ENCODE results near the gene NR4A1. TPM values are rescaled to one million over a fixed set of nuclear protein-coding genes. Genes with fewer than 3 reads are reported as not detected.

NR4A1 gene
- total RNA-seq, 1 experiment from 2014 or later: 90.7 TPM

DNA sequence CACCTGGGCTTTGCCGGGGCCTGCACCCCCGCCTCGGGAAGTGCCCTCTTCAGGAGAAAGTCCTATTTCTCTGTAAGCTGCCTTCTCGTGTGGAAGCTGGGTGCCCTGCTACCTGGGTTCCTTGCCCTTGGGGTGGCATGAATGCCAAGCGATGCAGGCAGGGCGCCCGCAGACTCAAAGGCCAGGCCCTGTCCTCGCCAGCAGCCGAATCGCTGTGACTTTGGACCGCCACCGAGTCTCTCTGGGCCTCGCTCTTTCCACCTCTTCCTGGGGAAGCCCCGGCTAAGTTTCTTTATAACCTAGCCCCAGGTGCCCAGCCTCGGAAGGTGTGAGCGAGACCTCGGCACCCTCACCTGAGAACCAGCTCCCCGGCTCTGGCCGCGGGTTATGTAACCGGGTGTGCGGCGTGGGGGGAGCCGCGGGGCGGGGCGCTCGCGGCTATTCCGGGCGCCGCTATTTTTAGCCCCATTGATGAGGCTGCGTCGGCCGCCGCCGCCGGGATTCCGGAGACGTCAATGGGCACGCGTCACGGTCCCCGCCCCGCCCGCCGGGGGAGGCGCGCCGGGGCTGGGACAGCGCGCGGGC, 14.6 kb upstream of the NR4A1 start:
- POLR2A ChIA-PET (ENCODE audit: unreplicated experiment): interaction anchor here (1.1 kb wide), 1 partner anchor 15 kb away, joined by 12 read pairs; the partner anchor contains the start of gene NR4A1
- intact Hi-C loops (cut with micrococcal nuclease): loop anchor here (1.0 kb wide), 1 partner anchor 14 kb away; no protein-coding TSS in a partner anchor
- Histone ChIP-seq H3K4me3 (ENCODE audit: low read length) (peak overlapping the region; percentile 59), H4K20me1 (ENCODE audit: low read length) (no peaks in the 10 kb centered on the region), H3K36me3 (ENCODE audit: low read depth, low read length) (no peaks in the 10 kb centered on the region), H2AFZ (ENCODE audit: low read length) (peak overlapping the region; percentile 33; the same call in 1 of the 2 replicates), H3K79me2 (ENCODE audit: low read length) (peaks cover 16% of the 10 kb centered on the region; the same call in 1 of the 2 replicates), H3K27ac (ENCODE audit: low read length) (peak overlapping the region; percentile 61), H3K27me3 (ENCODE audit: low read length) (no peaks in the 10 kb centered on the region), H3K4me2 (ENCODE audit: low read length) (peak overlapping the region; percentile 86), H3K9me2 (replicated peaks; ENCODE audit: low read length) (no peaks in the 10 kb centered on the region), H3F3A (ENCODE audit: low read length, unreplicated experiment) (no peaks in the 10 kb centered on the region), H3K9ac (ENCODE audit: low read length) (peak overlapping the region; percentile 76), H3K4me1 (ENCODE audit: insufficient read depth, low read length) (peaks cover 29% of the 10 kb centered on the region), H3K9me3 (ENCODE audit: low read length) (no peaks in the 10 kb centered on the region)
- BruUV-seq (replicated peaks): no TSS peak
- DNase-seq: peak; percentile 81
- CTCF ChIA-PET: interaction anchor here (0.9 to 1.0 kb wide), 2 partner anchors 12 to 14 kb away, joined by 3 to 20 read pairs; no protein-coding TSS in a partner anchor
- TF ChIP-seq EZH2phosphoT487 (IDR thresholded peaks at IDR 0.05; ENCODE audit: borderline replicate concordance, low read length): no peak
- TF ChIP-seq, protein P1, sequence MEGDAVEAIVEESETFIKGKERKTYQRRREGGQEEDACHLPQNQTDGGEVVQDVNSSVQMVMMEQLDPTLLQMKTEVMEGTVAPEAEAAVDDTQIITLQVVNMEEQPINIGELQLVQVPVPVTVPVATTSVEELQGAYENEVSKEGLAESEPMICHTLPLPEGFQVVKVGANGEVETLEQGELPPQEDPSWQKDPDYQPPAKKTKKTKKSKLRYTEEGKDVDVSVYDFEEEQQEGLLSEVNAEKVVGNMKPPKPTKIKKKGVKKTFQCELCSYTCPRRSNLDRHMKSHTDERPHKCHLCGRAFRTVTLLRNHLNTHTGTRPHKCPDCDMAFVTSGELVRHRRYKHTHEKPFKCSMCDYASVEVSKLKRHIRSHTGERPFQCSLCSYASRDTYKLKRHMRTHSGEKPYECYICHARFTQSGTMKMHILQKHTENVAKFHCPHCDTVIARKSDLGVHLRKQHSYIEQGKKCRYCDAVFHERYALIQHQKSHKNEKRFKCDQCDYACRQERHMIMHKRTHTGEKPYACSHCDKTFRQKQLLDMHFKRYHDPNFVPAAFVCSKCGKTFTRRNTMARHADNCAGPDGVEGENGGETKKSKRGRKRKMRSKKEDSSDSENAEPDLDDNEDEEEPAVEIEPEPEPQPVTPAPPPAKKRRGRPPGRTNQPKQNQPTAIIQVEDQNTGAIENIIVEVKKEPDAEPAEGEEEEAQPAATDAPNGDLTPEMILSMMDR (conservative IDR thresholded peaks at IDR 0.05; ENCODE audit: low read depth, low read length): no peak
- TF ChIP-seq EZH2 (IDR thresholded peaks at IDR 0.05; ENCODE audit: low read length, unreplicated experiment): no peak
- peak; percentile 57 for ATAC-seq

DNA sequence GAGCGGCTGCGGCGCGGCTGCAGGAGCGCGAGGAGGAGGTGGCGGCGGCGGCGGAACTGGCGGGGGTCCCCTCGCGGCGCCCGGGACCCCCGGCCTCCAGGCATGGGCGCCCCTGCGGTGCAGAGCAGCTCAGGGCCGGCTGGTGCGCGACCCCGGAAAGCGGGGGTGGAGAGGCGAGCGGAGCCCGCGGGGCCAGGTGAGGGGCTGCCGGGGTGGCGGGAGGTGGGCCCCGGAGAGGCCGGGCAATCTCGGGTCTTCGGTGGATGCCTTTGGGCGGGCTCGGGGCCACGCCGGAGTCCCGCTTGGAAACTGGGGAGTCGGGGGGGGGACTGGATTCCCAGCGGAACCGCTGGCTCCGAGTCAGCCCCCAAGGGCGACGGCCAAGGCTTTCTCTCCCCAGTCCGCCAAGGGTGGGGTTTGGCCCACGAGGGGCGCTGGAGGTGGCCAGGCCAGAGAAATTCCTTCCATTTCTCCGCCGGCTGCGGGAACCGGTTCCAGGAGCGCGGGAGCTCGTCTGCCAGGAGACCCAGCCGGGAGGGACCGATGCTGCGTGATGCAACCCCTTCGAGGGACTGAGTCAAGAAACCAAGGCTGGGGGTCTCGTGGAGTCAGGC, 13.9 kb upstream of the NR4A1 start:
- H3F3A ChIP-seq (ENCODE audit: low read length, unreplicated experiment): no peaks in the 10 kb centered on the region
- H3K4me2 ChIP-seq (ENCODE audit: low read length): peak overlapping the region; percentile 95
- H3K4me1 ChIP-seq (ENCODE audit: insufficient read depth, low read length): peaks cover 25% of the 10 kb centered on the region
- H3K9me3 ChIP-seq (ENCODE audit: low read length): no peaks in the 10 kb centered on the region
- no peaks in the 10 kb centered on the region for H3K27me3 ChIP-seq (ENCODE audit: low read length)
- H3K36me3 ChIP-seq (ENCODE audit: low read depth, low read length): no peaks in the 10 kb centered on the region
- peak overlapping the region; percentile 91 for H3K4me3 ChIP-seq (ENCODE audit: low read length)
- peak overlapping the region; percentile 97 for H3K9ac ChIP-seq (ENCODE audit: low read length)
- POLR2A ChIA-PET (ENCODE audit: unreplicated experiment): no interaction called here
- H3K27ac ChIP-seq (ENCODE audit: low read length): peak overlapping the region; percentile 67
- H4K20me1 ChIP-seq (ENCODE audit: low read length): no peaks in the 10 kb centered on the region
- H3K79me2 ChIP-seq (ENCODE audit: low read length): peaks cover 16% of the 10 kb centered on the region; the same call in 1 of the 2 replicates
- TF ChIP-seq EZH2 (IDR thresholded peaks at IDR 0.05; ENCODE audit: low read length, unreplicated experiment): no peak
- TF ChIP-seq, protein P1 (conservative IDR thresholded peaks at IDR 0.05; ENCODE audit: low read depth, low read length): peak; percentile 28; the same call in 1 of the 2 replicates
- no TSS peak for BruUV-seq (replicated peaks)
- no peak for ATAC-seq
- intact Hi-C loops (cut with micrococcal nuclease): loop anchor here (1.0 kb wide), 1 partner anchor 13 kb away; no protein-coding TSS in a partner anchor
- DNase-seq: peak; percentile 36
- peak overlapping the region; percentile 58 for H2AFZ ChIP-seq (ENCODE audit: low read length)
- CTCF ChIA-PET: interaction anchor here (0.9 to 1.0 kb wide), 2 partner anchors 12 to 14 kb away, joined by 3 to 20 read pairs; no protein-coding TSS in a partner anchor
- no peaks in the 10 kb centered on the region for H3K9me2 ChIP-seq (replicated peaks; ENCODE audit: low read length)
